Parathyroid adenoma (tissue), 2 donors: ENCODE data around the gene CFAP161.

Experiments
- H2AFZ ChIP-seq: fragments of 300-600 bp; sonication (generic); one replicate; pipeline ENCODE4 v1.7.0; 2017; ENCODE audit warnings: antibody characterized with exemption, mild to moderate bottlenecking
- H3K27ac ChIP-seq: fragments of 300-600 bp; sonication (generic); one replicate; pipeline ENCODE4 v1.7.0; 2017
- H3K27me3 ChIP-seq: fragments of 300-600 bp; sonication (generic); one replicate; pipeline ENCODE4 v1.7.0; 2017; ENCODE audit warnings: low read length; ENCODE audit not compliant: control insufficient read depth, insufficient read depth
- H3K36me3 ChIP-seq: fragments of 300-600 bp; sonication (generic); one replicate; pipeline ENCODE4 v1.7.0; 2017; ENCODE audit warnings: low read length; ENCODE audit not compliant: control insufficient read depth, insufficient read depth
- H3K4me1 ChIP-seq: fragments of 300-600 bp; sonication (generic); one replicate; pipeline ENCODE4 v1.7.0; 2017; ENCODE audit warnings: control low read depth
- H3K4me2 ChIP-seq: fragments of 300-600 bp; sonication (generic); one replicate; pipeline ENCODE4 v1.7.0; 2017; ENCODE audit warnings: low read length
- H3K4me3 ChIP-seq: fragments of 300-600 bp; sonication (generic); one replicate; pipeline ENCODE4 v1.7.0; 2017; ENCODE audit warnings: low read depth, low read length
- H3K79me2 ChIP-seq: fragments of 300-600 bp; sonication (generic); one replicate; pipeline ENCODE4 v1.7.0; 2017; ENCODE audit warnings: control low read depth
- H3K9ac ChIP-seq: fragments of 300-600 bp; sonication (generic); one replicate; pipeline ENCODE4 v1.7.0; 2017; ENCODE audit warnings: mild to moderate bottlenecking
- H3K9me3 ChIP-seq: fragments of 300-600 bp; sonication (generic); one replicate; pipeline ENCODE4 v1.7.0; 2017; ENCODE audit warnings: low read length; ENCODE audit not compliant: control insufficient read depth
- TF ChIP-seq, protein P1 (sequence below): fragments of 300-600 bp; sonication (generic); IDR thresholded peaks from one replicate; pipeline ENCODE4 v1.7.0; 2017; ENCODE audit warnings: antibody characterized with exemption, mild to moderate bottlenecking
- donor health status: primary hyperparathyroidism.

CFAP161 gene

DNA sequence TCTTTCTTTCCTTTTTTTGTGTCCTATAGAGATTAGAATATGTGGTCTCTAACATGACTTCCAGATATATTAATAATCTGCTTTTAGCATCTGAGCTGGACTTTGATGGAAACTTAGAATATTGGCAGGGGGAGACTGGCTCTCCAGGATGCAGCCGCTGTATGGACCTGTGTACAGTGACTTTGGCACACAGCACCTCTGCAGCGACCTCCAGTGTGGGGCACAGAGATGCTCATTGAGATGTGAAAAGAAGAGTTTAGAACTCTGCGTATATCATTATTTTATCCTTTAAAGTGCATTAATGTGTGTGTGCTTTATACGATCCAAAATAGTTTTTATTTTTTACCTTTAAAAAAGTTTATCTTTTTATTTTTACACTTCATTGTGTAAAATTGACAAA is 18.3 kb downstream of the CFAP161 start:
- H3K4me3 ChIP-seq: no peak overlapping the region
- no peak overlapping the region for H3K9ac ChIP-seq
- TF ChIP-seq, protein P1, sequence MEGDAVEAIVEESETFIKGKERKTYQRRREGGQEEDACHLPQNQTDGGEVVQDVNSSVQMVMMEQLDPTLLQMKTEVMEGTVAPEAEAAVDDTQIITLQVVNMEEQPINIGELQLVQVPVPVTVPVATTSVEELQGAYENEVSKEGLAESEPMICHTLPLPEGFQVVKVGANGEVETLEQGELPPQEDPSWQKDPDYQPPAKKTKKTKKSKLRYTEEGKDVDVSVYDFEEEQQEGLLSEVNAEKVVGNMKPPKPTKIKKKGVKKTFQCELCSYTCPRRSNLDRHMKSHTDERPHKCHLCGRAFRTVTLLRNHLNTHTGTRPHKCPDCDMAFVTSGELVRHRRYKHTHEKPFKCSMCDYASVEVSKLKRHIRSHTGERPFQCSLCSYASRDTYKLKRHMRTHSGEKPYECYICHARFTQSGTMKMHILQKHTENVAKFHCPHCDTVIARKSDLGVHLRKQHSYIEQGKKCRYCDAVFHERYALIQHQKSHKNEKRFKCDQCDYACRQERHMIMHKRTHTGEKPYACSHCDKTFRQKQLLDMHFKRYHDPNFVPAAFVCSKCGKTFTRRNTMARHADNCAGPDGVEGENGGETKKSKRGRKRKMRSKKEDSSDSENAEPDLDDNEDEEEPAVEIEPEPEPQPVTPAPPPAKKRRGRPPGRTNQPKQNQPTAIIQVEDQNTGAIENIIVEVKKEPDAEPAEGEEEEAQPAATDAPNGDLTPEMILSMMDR: no peak
- no peaks in the 10 kb centered on the region for H3K4me1 ChIP-seq
- no peaks in the 10 kb centered on the region for H3K27me3 ChIP-seq
- no peaks in the 10 kb centered on the region for H3K79me2 ChIP-seq
- no peaks in the 10 kb centered on the region for H3K36me3 ChIP-seq
- no peak overlapping the region for H3K27ac ChIP-seq
- no peaks in the 10 kb centered on the region for H3K9me3 ChIP-seq
- H2AFZ ChIP-seq: no peak overlapping the region
- H3K4me2 ChIP-seq: no peak overlapping the region

DNA sequence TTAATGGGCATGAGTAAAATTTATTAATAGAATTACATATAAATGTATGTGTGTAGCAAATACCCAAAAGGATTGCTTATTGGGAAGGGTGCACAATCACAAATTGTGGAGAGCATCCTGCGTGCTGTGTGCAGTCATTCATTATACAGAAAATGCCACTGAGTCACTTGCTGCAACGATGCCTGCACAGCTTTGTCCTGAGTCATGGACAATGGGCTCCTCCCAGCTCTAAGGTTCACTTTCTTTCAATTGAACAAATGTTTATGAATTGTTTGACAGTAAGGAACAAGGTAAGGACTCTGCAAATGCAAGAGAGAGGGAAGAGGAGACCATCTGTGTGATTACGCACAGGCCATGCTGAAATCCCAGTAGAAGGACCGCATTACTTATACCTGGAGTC is 18.7 kb downstream of the CFAP161 start:
- Histone ChIP-seq H3K36me3 (no peaks in the 10 kb centered on the region), H3K9me3 (no peaks in the 10 kb centered on the region), H3K4me1 (no peaks in the 10 kb centered on the region), H3K9ac (no peak overlapping the region), H3K4me3 (no peak overlapping the region), H3K4me2 (no peak overlapping the region), H3K27ac (no peak overlapping the region), H3K79me2 (no peaks in the 10 kb centered on the region), H3K27me3 (no peaks in the 10 kb centered on the region), H2AFZ (no peak overlapping the region)
- TF ChIP-seq, protein P1: no peak

DNA sequence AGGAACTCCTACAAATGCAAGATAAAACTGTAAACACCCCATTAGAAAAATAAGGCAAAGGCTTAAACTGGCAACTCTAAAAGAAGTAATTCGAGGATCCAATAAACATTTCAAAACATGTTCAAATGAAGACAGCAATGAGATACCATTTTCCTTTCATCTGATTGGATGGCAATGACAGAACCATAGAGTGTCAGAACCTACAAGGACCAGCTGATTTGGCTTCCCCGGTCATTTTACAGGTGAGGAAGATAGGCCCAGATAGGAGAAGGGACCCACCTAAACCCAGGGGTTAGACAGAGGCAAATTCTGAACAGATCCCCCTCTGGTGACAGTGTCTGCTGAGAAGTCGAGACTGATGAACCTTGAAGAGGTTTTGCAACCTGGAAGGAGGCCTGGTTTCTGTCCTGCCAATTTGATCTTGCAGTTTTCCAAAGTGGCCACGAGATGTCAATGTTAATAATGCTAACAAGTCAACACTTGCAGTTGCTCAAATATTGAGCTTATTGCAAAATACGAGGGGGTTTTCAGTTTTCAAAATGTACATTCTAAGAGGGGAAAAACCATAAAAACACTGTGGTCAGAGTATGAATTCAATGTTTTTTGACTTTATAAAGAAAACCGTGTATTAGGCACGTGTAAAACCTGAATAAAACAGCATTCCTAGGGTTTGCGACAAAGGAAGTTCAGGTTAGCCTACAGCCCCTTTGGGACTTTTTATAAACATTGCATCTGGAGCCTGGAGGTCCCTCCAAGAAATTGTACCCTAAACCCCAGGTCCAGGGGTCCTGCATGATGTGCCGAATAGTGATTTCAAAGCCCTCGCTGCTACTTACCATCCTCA is 21.5 kb downstream of the CFAP161 start:
- no peak overlapping the region for H2AFZ ChIP-seq
- H3K27me3 ChIP-seq: no peaks in the 10 kb centered on the region
- H3K4me3 ChIP-seq: no peak overlapping the region
- H3K36me3 ChIP-seq: no peaks in the 10 kb centered on the region
- no peaks in the 10 kb centered on the region for H3K79me2 ChIP-seq
- H3K4me2 ChIP-seq: no peak overlapping the region
- no peaks in the 10 kb centered on the region for H3K4me1 ChIP-seq
- no peak overlapping the region for H3K9ac ChIP-seq
- TF ChIP-seq, protein P1: peak; percentile 23
- no peak overlapping the region for H3K27ac ChIP-seq
- H3K9me3 ChIP-seq: no peaks in the 10 kb centered on the region

DNA sequence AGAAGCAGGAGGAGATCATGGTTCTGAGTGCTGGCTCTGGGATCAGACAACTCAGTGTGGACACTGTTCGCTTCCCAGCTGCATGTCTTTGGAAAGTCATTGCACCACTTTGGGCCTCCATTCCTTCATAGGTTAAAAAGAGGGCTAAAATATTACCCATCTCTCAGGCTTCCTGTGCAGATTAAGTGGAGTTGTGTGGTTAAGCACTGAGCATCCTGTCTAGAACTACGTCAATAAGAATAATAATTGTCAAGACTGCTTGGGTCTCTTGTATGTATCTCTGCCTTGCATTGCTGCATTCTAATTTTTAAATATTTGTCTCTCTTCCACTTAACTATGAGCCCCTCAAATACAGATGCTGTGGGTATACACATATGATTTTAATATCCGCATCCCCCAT is 22.3 kb downstream of the CFAP161 start:
- Histone ChIP-seq H3K4me3 (no peak overlapping the region), H3K9me3 (no peaks in the 10 kb centered on the region), H3K4me2 (no peak overlapping the region), H3K4me1 (no peaks in the 10 kb centered on the region), H3K79me2 (no peaks in the 10 kb centered on the region), H3K9ac (no peak overlapping the region), H3K27ac (no peak overlapping the region), H2AFZ (no peak overlapping the region), H3K36me3 (no peaks in the 10 kb centered on the region), H3K27me3 (no peaks in the 10 kb centered on the region)
- TF ChIP-seq, protein P1: no peak
